ENCODE results near the gene FREY1.

FREY1 gene

DNA sequence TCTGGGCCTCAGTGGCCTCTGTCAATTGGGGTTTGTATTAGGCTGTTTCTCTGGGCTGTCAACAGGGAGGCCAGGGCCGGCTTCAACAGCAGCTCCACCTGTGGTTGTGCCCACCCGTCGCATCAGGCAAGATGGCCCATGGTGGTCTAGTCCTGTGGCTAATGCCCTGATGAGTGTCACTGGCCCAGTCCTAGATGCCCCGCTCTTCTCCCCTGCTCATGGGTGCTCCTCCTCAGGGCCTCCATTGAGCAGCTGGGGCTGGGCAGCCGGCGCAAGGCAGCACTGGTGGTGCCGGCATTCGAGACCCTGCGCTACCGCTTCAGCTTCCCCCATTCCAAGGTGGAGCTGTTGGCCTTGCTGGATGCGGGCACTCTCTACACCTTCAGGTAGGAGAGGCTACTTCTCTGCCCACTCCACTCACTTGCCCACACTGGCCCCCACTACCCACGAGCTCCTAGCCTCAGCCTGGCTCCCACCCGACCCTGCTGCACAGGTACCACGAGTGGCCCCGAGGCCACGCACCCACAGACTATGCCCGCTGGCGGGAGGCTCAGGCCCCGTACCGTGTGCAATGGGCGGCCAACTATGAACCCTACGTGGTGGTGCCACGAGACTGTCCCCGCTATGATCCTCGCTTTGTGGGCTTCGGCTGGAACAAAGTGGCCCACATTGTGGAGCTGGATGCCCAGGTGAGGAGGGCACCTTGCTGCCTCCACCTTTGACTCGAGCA lies 20.8 kb upstream of the FREY1 start:
- no peak for DNase-seq

- DNase-seq, result no peak
Measured at GRCh38 chr11:45927332-45927683, 20.2 kb upstream of the FREY1 start.

GRCh38 chr11:45926536-45927331 lies 19.7 kb upstream of the FREY1 start:
- no peak for DNase-seq

GRCh38 chr11:45926001-45926401 lies 18.9 kb upstream of the FREY1 start:
- no peak for DNase-seq

DNA sequence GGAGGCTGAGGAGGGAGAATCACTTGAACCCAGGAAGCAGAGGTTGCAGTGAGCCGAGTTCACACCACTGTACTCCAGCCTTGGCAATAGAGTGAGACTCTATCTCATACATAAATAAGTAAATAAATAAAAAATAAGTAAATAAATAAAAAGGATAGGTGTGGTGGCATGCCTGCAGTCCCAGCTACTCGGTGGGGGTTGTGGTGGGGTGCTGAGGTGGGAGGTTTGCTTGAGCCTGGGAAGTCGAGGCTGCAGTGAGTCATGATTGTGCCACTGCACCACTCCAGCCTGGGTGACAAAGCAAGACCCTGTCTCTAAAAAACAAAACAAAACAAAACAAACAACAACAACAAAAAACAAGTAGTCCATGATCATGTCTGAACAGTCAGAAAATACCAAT lies 18.5 kb upstream of the FREY1 start:
- DNase-seq, result no peak

GRCh38 chr11:45924927-45925326 lies 17.9 kb upstream of the FREY1 start:
- no peak for DNase-seq

DNA sequence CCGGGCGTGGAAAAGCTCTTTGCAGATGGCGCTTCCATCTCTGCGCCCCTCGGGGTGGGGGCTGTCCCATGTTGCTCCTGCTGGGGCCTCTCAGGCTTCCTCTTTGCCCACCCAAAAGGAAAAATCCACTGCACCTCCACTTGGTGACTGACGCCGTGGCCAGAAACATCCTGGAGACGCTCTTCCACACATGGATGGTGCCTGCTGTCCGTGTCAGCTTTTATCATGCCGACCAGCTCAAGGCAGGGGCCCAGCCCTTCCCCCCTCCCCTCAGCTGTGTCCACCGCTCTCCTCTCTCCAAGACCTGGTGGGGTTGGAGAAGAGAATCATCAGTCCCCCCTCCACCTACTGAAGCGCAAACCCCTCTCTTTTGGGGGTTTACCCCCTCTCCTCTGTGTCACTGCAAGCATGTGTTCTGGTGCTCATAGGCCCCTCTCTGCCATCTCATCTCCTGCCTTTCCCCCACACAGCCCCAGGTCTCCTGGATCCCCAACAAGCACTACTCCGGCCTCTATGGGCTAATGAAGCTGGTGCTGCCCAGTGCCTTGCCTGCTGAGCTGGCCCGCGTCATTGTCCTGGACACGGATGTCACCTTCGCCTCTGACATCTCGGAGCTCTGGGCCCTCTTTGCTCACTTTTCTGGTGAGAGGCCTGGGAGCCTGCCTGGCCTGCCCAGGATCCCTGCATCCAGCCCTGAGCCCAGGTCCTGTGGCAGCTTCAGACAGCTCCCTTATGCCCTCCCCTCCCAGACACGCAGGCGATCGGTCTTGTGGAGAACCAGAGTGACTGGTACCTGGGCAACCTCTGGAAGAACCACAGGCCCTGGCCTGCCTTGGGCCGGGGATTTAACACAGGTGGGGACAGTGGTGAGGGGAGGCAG lies 17.2 kb upstream of the FREY1 start:
- no peak for DNase-seq

DNA sequence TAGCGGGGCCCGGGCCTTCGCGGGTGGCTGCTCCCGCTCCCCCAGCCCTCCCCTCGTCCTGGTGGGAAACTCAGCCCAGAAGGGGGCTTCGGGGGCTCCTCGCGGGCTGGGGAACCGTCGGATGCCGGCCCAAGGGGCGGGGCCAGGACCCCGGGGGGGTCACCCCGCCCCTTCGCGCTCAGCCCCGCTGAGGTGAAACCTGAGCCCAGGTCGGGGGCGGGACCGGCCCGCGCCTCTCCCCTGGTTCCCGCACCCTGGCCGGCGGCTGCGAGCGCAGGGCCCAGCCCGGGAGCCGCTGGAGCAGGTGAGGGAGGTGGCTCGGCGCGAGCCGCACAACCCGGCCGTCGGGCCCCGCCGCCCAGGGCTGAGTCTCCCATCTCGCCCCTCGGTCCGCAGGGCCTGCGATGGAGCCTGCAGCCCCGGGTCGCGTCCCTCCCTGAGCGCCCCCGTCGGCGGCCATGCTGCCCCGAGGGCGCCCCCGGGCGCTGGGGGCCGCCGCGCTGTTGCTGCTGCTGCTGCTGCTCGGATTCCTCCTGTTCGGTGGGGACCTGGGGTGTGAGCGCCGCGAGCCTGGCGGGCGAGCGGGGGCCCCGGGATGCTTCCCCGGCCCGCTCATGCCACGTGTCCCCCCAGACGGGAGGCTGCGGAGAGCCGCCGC lies 15.5 kb upstream of the FREY1 start, which contains the start of gene LARGE2:
Gene LARGE2, plus strand, starts transcription at position 232 of the 658 bp plus-strand sequence. Its CDS starts 227 bp downstream, at position 459.
- DNase-seq, result no peak

DNA sequence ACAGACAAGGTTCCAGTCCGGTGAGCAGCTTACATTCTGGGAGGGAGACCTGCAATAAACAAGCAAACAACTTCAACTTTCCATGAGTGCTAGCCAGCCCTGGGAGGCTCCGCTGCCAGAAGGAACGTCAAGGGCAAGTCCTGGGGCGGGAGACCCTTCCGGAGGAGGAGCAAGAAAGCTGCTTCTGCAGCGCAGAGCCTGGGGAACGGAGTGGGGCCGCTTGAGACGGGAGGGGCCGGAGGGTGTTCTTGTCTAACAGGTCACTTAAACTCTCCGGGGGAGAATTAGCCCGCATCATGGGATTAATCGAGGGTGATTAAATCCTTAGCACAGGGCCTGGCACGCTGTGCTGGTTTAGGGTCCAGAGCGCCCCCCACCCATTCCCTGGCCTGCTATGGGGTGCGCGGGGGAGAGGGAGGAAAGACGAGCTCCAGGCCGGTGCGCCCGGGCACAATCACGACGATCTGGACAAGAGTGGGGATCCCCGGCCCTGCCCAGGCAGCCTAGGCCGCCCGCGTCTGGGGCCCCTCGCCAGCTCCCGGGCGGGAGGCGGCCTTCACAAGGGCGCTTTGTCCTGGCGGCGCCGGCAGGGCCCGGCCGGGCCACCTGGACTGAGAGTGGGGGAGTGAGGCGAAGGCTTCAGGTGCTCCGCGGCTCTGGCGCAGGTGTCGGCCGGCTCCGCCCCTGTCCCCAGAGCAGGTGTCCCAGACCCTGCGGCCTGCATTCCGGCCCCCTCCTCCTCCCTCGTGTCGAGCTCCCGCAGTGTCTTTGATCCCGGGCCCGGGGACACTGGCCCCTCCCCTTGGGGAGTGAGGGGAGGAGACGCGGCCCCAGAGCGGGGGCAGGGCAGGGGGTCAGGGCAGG lies 14.7 kb upstream of the FREY1 start:
- no peak for DNase-seq

GRCh38 chr11:45920531-45921477 lies 13.7 kb upstream of the FREY1 start:
- DNase-seq, result no peak

DNA sequence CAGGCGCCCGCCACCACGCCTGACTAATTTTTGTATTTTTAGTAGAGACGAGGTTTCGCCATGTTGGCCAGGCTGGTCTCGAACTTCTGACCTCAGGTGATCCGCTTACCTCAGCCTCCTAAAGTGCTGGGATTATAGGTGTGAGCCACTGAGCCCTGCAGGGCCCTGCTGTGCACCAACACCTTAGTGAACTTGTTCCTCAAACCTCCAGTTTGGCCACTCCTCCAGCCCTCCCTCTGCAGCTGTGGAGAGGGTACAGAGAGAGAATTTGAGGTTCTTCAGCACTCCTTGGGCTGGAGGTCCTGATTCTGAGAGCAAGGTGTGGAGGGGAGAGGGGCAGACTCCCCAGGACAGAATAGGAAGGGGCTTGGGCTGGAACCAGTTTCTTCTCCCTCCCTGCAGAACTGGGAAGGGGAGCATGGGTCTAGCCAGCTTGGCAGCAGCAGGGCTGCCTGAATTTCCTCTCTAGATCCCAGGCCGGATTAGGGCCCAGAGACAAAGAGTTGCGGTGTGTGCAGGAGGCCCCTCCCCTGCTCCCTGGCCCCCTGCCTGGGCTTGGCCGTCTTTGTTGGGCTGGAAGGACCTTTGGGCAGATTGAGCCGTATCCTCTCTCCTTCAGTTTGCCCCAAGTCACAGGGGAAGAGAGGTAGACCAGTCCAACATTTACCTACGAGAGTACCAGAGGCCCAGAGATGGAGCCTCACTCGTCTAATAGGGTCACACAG lies 12.9 kb upstream of the FREY1 start:
- DNase-seq, result no peak

- DNase-seq, result no peak
Measured at GRCh38 chr11:45918962-45919675, 12.0 kb upstream of the FREY1 start.

- DNase-seq, result peak; percentile 88
Measured at GRCh38 chr11:45918331-45918941, 11.4 kb upstream of the FREY1 start.

DNA sequence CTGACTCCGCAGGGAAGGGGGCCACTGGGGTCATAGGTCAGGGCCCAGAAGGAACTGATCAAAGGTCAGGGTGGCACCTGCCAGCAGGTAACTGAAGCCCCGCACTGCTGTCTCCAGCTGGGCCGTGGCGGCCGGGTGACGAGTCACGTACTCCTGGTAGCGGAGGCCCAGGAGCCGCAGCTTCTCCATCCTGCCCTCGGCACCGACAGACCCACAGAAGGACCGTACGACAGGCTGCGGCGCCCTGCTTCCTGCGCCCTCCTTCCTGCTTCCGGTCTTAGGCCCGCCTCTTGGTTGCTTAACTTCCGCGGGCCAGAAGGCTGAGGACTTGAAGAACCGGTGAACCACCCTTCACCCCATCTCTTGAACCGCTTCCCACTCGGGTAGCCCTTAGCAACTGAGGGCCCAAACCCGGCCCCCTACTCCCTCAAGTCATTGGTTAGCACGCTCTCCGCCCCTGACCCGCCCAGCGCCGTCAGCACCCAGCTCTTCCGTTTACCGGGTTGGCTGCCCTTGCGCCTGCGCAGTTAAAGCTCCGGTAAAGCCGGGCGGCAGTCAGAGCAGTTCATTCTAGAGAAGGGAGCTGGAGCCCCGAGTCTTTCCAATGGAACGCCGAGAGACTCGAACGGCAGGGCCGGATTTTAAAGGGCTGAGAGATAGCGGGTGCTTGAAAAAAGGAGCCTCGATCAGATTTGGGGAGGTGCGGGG lies 10.7 kb upstream of the FREY1 start, which contains the start of gene PEX16:
Gene PEX16, minus strand, starts transcription at position 255 of the 708 bp plus-strand sequence. Its CDS starts 66 bp downstream, at position 189.
- DNase-seq, result peak; percentile 99

DNA sequence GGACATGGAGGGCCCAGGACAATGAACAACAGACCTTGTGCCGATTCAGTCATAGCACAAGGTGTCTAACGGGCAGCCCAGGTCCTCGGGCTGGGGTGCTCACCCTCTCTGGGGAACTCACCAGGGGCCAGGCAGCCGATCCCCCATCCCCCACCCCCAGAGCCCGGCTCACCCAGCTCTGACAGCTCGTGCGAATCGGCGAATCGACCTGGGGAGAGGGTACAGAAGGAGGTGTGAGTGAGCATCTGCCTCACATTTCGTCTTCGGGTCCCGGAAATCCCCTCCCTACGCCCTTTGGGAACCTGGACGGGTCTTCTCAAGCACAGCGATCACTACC lies 10.2 kb upstream of the FREY1 start:
- no peak for DNase-seq

DNA sequence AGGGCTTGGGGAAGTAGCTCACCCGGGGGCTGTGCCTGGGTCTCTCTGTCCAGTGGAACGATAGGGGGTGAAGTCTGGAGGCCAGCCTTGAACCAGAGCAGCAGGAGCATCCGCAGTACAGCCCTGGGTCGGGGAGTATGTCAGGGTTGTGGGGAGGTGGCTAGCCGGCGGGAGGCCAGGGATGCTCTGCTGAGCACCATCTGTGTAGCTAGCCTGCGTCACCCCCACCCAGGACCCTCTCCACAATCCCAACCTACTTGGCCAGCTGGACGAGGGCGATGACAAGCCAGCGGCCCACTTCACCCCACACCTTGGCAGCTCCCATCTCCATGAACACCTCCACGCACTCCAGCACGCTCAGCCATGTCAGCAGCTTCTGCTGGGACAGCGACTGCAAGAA lies 8.4 kb upstream of the FREY1 start:
- no peak for DNase-seq

GRCh38 chr11:45913942-45914635 lies 7.0 kb upstream of the FREY1 start:
- DNase-seq, result no peak
